GM20000 (cell line): ENCODE measurements around the gene BACH1.
"Not testable (repeated sequence)": the region's sequence is repeated elsewhere in the genome, so short reads cannot be mapped to it uniquely, and the experiment has no call there.

Source experiments
- DNase-seq: peaks from one replicate; pipeline ENCODE4 v3.0.0; 2012; ENCODE audit warnings: low spot score
- TF ChIP-seq, protein P1 (sequence below): IDR thresholded peaks from 2 replicates; pipeline ENCODE4 v1.5.1; 2012; ENCODE audit warnings: mild to moderate bottlenecking, control low read depth; ENCODE audit errors: extremely low read depth, missing control alignments

Gene BACH1

DNA sequence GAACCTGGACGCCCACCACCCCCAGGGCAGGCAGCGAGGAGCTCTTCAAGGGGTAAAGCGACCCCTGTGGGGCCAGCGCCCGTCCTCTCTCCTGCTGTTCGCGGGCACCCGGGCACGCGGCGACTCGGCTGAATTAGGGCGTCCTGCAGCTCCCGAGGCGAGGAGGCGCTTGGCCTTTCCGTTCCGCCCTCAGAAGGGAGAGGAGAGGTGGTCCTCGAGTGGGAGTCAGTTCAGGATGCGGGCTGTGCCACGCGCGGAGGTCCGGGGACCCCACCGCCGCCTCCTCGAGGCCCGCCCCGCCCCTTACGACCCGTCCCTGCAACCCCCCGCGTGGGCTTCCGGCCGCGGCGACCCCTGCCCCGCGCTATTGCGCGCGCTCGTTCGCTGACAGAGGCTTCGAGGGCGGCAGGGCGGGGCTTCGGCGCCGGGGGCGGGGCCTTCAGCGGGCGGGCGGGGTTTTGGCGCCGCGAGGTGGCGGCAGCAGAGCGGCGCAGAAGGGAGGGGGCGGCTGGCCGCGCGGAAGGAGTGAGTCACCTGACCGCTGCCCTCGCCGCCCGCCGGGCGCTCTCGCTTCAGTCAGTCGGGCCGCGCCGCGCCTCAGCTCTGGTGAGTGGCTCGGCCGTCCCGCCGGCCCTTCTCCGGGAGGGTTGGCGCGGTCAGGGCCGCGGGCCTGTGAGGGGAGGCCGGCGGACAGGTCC is at the start of gene BACH1:
BACH1 (plus strand) TSS at position 575 of the 698 bp plus-strand sequence. CDS start 22,359 bp downstream, outside the sequence.
- peak; percentile 96 for DNase-seq
- TF ChIP-seq, protein P1, sequence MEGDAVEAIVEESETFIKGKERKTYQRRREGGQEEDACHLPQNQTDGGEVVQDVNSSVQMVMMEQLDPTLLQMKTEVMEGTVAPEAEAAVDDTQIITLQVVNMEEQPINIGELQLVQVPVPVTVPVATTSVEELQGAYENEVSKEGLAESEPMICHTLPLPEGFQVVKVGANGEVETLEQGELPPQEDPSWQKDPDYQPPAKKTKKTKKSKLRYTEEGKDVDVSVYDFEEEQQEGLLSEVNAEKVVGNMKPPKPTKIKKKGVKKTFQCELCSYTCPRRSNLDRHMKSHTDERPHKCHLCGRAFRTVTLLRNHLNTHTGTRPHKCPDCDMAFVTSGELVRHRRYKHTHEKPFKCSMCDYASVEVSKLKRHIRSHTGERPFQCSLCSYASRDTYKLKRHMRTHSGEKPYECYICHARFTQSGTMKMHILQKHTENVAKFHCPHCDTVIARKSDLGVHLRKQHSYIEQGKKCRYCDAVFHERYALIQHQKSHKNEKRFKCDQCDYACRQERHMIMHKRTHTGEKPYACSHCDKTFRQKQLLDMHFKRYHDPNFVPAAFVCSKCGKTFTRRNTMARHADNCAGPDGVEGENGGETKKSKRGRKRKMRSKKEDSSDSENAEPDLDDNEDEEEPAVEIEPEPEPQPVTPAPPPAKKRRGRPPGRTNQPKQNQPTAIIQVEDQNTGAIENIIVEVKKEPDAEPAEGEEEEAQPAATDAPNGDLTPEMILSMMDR, result peak; percentile 37

- not testable (repeated sequence) for DNase-seq
These were observed 49.4 kb upstream of the BACH1 start for GRCh38 chr21:29249289-29249688.

DNA sequence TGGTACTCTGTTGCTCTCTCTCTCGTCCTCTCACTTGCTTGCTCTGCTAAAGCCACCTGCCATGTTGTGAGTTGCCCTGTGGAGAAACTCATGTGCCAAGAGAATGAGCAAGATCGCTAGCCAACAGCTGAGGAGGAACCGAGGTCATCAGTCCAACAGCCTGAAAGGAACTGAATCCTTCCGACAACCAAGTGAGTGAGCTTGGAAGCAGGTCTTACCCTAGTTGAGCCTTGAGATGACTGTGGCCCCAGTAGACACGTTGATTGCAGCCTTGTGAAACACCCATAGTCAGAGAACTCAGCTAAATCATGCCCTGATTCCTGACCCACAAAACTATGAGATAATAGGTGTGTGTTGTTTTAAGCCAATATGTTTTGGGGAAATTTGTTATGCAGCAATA is 48.1 kb upstream of the BACH1 start:
- DNase-seq, result no peak
- TF ChIP-seq, protein P1, result no peak

- DNase-seq, result not testable (repeated sequence)
These were observed 44.9 kb upstream of the BACH1 start for GRCh38 chr21:29253861-29254260.

DNA sequence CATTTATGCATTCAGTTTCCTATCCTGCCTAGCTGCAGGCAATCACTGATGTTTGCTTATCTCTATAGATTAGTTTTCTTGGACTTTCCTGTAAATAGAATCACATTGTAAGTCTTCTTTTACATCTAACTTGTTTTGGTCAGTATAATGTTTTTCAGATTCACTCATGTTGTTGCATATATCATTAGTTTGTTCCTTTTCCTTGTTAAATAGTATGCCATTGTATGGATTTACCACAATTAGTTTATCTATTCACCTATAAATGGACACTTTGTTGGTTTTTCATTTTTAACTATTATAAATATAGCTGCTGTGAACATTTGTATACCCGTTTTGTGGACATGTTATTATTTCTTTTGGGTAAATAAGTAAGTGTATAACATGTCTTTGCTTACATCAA is 44.2 kb upstream of the BACH1 start:
- DNase-seq, result no peak
- TF ChIP-seq, protein P1, result no peak

- TF ChIP-seq, protein P1, result no peak
- DNase-seq, result no peak
These were observed 42.4 kb upstream of the BACH1 start for GRCh38 chr21:29256126-29256910.

DNA sequence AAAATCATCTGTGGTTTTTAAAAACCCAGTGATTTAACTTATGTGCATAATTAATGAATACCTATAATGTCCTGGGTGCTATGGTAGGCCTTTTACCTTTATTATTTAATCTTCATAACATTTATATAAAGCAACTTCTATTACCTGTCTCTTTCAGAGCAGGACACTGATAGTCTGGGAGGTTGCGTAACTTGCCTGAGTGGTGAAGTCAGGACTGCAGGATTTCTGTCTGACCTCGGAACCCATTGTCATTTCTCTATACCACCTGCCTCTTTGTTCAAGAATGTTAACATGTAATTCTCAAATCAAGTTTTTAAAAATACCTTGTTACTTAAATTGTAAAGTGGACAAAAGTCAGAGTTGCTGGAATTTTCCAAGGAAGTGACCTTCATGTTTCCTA is 41.0 kb upstream of the BACH1 start:
- DNase-seq, result no peak
- TF ChIP-seq, protein P1, result no peak

DNA sequence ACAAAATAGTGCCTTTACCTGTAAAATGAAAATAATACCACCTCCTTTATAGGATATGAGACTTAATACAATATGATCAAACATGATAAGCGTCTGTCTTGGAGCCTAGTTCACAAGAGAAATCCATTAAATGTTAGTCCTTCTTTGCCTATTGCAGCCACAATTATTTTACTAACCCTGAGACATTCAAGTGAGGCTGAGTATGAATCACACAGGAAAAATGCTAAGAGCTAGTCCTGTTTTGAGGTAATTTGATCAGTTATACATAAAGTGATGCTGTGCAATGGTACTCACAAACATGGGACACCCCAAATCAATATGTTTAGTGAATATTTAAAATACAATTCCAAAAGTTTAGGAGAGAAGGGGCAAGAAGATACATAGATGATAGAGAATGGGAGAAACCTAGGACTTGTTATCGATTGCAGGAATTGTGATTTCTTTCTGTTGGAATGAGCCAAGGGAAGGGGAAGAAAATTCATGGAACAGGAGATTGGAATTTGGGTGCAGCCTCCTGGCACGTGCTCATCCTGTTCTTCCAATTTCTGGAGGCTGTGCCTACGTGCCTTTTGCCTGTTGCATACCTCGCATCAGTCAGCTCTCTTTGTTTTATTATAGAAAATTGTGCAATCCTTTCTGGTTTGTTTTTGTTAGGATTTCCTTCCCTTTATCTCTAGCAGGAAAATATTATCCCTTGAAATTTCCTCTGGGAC is 39.9 kb upstream of the BACH1 start:
- TF ChIP-seq, protein P1, result no peak
- no peak for DNase-seq
